Karpas-422 (cell line): ENCODE data around the gene ITGB7. TPM values are rescaled to one million over a fixed set of nuclear protein-coding genes. Genes with fewer than 3 reads are reported as not detected.
A peak's percentile ranks its signal among the peaks of the same experiment; 100 is the strongest.

Experiments used
- DNase-seq: peaks from one replicate; pipeline ENCODE4 v3.0.0-alpha.2; 2015
- H2AFZ ChIP-seq: fragments of 200-600 bp; sonication (generic); 2 replicates; pipeline ENCODE4 v1.6.1; 2014; ENCODE audit warnings: antibody characterized with exemption, low read length, mixed read lengths
- H3K27ac ChIP-seq: fragments of 200-600 bp; sonication (generic); 2 replicates; pipeline ENCODE4 v1.5.1; 2014; ENCODE audit warnings: mild to moderate bottlenecking, low read length, moderate library complexity
- H3K27me3 ChIP-seq: fragments of 200-600 bp; sonication (generic); 2 replicates; pipeline ENCODE4 v1.6.1; 2014; ENCODE audit warnings: low read length, mixed read lengths
- H3K36me3 ChIP-seq: fragments of 200-600 bp; sonication (generic); 2 replicates; pipeline ENCODE4 v1.6.1; 2014; ENCODE audit warnings: low read length, mixed read lengths; ENCODE audit not compliant: insufficient read depth
- H3K4me1 ChIP-seq: fragments of 200-600 bp; sonication (generic); 2 replicates; pipeline ENCODE4 v1.6.1; 2014; ENCODE audit warnings: mild to moderate bottlenecking, low read length, mixed read lengths
- H3K4me2 ChIP-seq: fragments of 200-600 bp; sonication (generic); 2 replicates; pipeline ENCODE4 v1.6.1; 2014; ENCODE audit warnings: low read length, low read depth, mild to moderate bottlenecking; ENCODE audit not compliant: poor library complexity, severe bottlenecking
- H3K4me3 ChIP-seq: fragments of 200-600 bp; sonication (generic); 2 replicates; pipeline ENCODE4 v1.5.1; 2014; ENCODE audit warnings: mild to moderate bottlenecking, antibody characterized with exemption, low read length, mixed read lengths
- H3K79me2 ChIP-seq: fragments of 200-600 bp; sonication (generic); 2 replicates; pipeline ENCODE4 v1.6.1; 2014; ENCODE audit warnings: mild to moderate bottlenecking, low read length, mixed read lengths
- H3K9ac ChIP-seq: fragments of 200-600 bp; sonication (generic); 2 replicates; pipeline ENCODE4 v1.6.0; 2014; ENCODE audit warnings: low read length
- H3K9me2 ChIP-seq: fragments of 200-600 bp; sonication (generic), shearing (Covaris generic); replicated peaks from 2 replicates; pipeline ENCODE4 v1.6.0; 2014; ENCODE audit warnings: mild to moderate bottlenecking, low read length, moderate library complexity; ENCODE audit not compliant: insufficient read depth
- H3K9me3 ChIP-seq: fragments of 300-700, 200-600 bp; sonication (generic); 2 replicates; pipeline ENCODE4 v1.6.1; 2014; ENCODE audit warnings: low read length, mixed read lengths
- H4K20me1 ChIP-seq: fragments of 200-600 bp; sonication (generic); 2 replicates; pipeline ENCODE4 v1.6.1; 2014; ENCODE audit warnings: mild to moderate bottlenecking, antibody characterized with exemption, low read length, low read depth; ENCODE audit not compliant: insufficient read depth
- total RNA-seq: library from RNA; depleted of rRNA; stranded (reverse); fragments of >200 nt; shearing (Covaris generic); gene quantifications from 2 replicates; pipeline ENCODE4 v1.2.3, GENCODE V29; 2014; ENCODE audit warnings: low replicate concordance

The ITGB7 gene
- total RNA-seq, 1 experiment from 2014 or later = 124 TPM

GRCh38 chr12:53186745-53187144, 20.3 kb downstream of the ITGB7 start:
- no peaks in the 10 kb centered on the region for H3K9me2 ChIP-seq
- H3K27ac ChIP-seq = no peak overlapping the region
- no peaks in the 10 kb centered on the region for H4K20me1 ChIP-seq
- H2AFZ ChIP-seq = no peak overlapping the region
- H3K79me2 ChIP-seq = peaks cover 21% of the 10 kb centered on the region
- no peak for DNase-seq
- H3K9ac ChIP-seq = no peak overlapping the region
- no peaks in the 10 kb centered on the region for H3K9me3 ChIP-seq
- H3K4me2 ChIP-seq = no peak overlapping the region
- peaks cover 69% of the 10 kb centered on the region for H3K36me3 ChIP-seq
- H3K27me3 ChIP-seq = no peaks in the 10 kb centered on the region
- H3K4me1 ChIP-seq = peaks cover 22% of the 10 kb centered on the region
- no peak overlapping the region for H3K4me3 ChIP-seq

GRCh38 chr12:53185582-53186153, 21.4 kb downstream of the ITGB7 start:
- no peak overlapping the region for H3K4me2 ChIP-seq
- H3K79me2 ChIP-seq = peaks cover 30% of the 10 kb centered on the region
- H2AFZ ChIP-seq = no peak overlapping the region
- H3K27me3 ChIP-seq = no peaks in the 10 kb centered on the region
- H3K27ac ChIP-seq = no peak overlapping the region
- peaks cover 61% of the 10 kb centered on the region for H3K36me3 ChIP-seq
- no peak for DNase-seq
- peaks cover 28% of the 10 kb centered on the region for H3K4me1 ChIP-seq
- H4K20me1 ChIP-seq = no peaks in the 10 kb centered on the region; the same call in 1 of the 2 replicates
- H3K9me2 ChIP-seq = no peaks in the 10 kb centered on the region
- no peak overlapping the region for H3K9ac ChIP-seq
- no peak overlapping the region for H3K4me3 ChIP-seq
- no peaks in the 10 kb centered on the region for H3K9me3 ChIP-seq

DNA sequence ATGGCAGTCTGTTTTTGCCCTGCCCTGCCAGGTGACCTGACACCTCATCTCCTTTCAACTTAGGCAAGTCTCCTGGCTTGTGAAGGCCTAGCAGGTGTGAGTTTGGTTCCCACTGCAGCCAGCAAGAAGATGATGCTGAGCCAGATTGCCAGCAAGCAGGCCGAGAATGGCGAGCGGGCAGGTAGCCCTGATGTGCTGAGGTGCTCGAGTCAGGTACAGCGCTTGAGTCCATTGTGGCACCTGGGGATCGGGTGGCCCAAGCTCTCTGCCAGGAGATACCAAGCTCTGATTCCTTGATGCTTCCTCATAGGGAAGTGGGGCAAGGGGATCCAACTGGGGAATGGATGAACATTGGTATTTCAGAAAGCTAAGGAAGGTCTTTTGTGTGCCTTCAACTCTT, 22.2 kb downstream of the ITGB7 start:
- Histone ChIP-seq H3K27me3 (no peaks in the 10 kb centered on the region), H3K4me1 (peaks cover 24% of the 10 kb centered on the region), H3K27ac (no peak overlapping the region)

GRCh38 chr12:53182903-53183302, 24.1 kb downstream of the ITGB7 start:
- Histone ChIP-seq H2AFZ (no peak overlapping the region), H3K79me2 (peaks cover 33% of the 10 kb centered on the region), H3K4me1 (peaks cover 34% of the 10 kb centered on the region), H3K4me3 (no peak overlapping the region), H3K27me3 (no peaks in the 10 kb centered on the region), H4K20me1 (no peaks in the 10 kb centered on the region; the same call in 1 of the 2 replicates), H3K9me2 (no peaks in the 10 kb centered on the region), H3K27ac (no peak overlapping the region), H3K36me3 (peaks cover 58% of the 10 kb centered on the region), H3K9ac (0 out of 2 replicates have a peak overlapping the region, but pooled peaks have one; percentile 16), H3K4me2 (peak overlapping the region; percentile 83), H3K9me3 (no peaks in the 10 kb centered on the region)
- no peak for DNase-seq

More for the DNA sequence above, 22.2 kb downstream of the ITGB7 start:
- Histone ChIP-seq H3K9ac (no peak overlapping the region), H3K4me3 (no peak overlapping the region), H2AFZ (no peak overlapping the region), H3K4me2 (no peak overlapping the region), H3K9me2 (no peaks in the 10 kb centered on the region), H3K79me2 (peaks cover 30% of the 10 kb centered on the region), H4K20me1 (no peaks in the 10 kb centered on the region; the same call in 1 of the 2 replicates), H3K36me3 (peaks cover 61% of the 10 kb centered on the region), H3K9me3 (no peaks in the 10 kb centered on the region)
- DNase-seq = no peak

GRCh38 chr12:53181935-53182334, 25.1 kb downstream of the ITGB7 start:
- Histone ChIP-seq H2AFZ (no peak overlapping the region), H3K27ac (peak overlapping the region; percentile 87; the same call in 1 of the 2 replicates), H3K36me3 (peaks cover 48% of the 10 kb centered on the region), H4K20me1 (no peaks in the 10 kb centered on the region; the same call in 1 of the 2 replicates), H3K4me3 (peak overlapping the region; percentile 95), H3K9me3 (no peaks in the 10 kb centered on the region), H3K79me2 (peaks cover 33% of the 10 kb centered on the region), H3K27me3 (no peaks in the 10 kb centered on the region), H3K4me1 (peaks cover 34% of the 10 kb centered on the region), H3K4me2 (peak overlapping the region; percentile 83), H3K9ac (peak overlapping the region; percentile 96), H3K9me2 (no peaks in the 10 kb centered on the region)
- no peak for DNase-seq

- H3K4me2 ChIP-seq = peak overlapping the region; percentile 83
- peak overlapping the region; percentile 95 for H3K4me3 ChIP-seq
- H3K27ac ChIP-seq = peak overlapping the region; percentile 87
- peaks cover 33% of the 10 kb centered on the region for H3K79me2 ChIP-seq
- no peaks in the 10 kb centered on the region for H3K9me2 ChIP-seq
- no peaks in the 10 kb centered on the region for H3K27me3 ChIP-seq
- peaks cover 41% of the 10 kb centered on the region for H3K36me3 ChIP-seq
- no peaks in the 10 kb centered on the region for H3K9me3 ChIP-seq
- no peaks in the 10 kb centered on the region; the same call in 1 of the 2 replicates for H4K20me1 ChIP-seq
- peaks cover 34% of the 10 kb centered on the region for H3K4me1 ChIP-seq
- 0 out of 2 replicates have a peak overlapping the region, but pooled peaks have one; percentile 70 for H2AFZ ChIP-seq
- H3K9ac ChIP-seq = peak overlapping the region; percentile 96
- DNase-seq = peak; percentile 92
Observed at GRCh38 chr12:53180931-53181645, 26.0 kb downstream of the ITGB7 start.

GRCh38 chr12:53180220-53180930, 26.7 kb downstream of the ITGB7 start, which contains the start of the genes CSAD and ZNF740:
TSS of gene CSAD (minus strand) at chr12:53180925. CDS start at chr12:53173470, 7,455 bp downstream.
TSS of gene ZNF740 (plus strand) at chr12:53180722. CDS start at chr12:53181984, 1,262 bp downstream.
- DNase-seq = peak; percentile 99
- H3K4me2 ChIP-seq = peak within 1 kb of the TSS; percentile 83
- H2AFZ ChIP-seq = peak within 1 kb of the TSS; percentile 71
- H3K27me3 ChIP-seq = no peaks in the 10 kb centered on the region
- peaks cover 33% of the 10 kb centered on the region for H3K36me3 ChIP-seq
- H3K79me2 ChIP-seq = peaks cover 33% of the 10 kb centered on the region
- peaks cover 34% of the 10 kb centered on the region for H3K4me1 ChIP-seq
- no peaks in the 10 kb centered on the region for H3K9me3 ChIP-seq
- H3K9ac ChIP-seq = peak within 1 kb of the TSS; percentile 96
- H3K9me2 ChIP-seq = no peaks in the 10 kb centered on the region
- no peaks in the 10 kb centered on the region; the same call in 1 of the 2 replicates for H4K20me1 ChIP-seq
- peak within 1 kb of the TSS; percentile 87 for H3K27ac ChIP-seq
- peak within 1 kb of the TSS; percentile 95 for H3K4me3 ChIP-seq
